ENCODE results near the gene CLDND2. TPM values are rescaled to one million over a fixed set of nuclear protein-coding genes. Genes with fewer than 3 reads are reported as not detected.

Gene CLDND2
- total RNA-seq, 1 donor from 2014 or later = 1.7 TPM

DNA sequence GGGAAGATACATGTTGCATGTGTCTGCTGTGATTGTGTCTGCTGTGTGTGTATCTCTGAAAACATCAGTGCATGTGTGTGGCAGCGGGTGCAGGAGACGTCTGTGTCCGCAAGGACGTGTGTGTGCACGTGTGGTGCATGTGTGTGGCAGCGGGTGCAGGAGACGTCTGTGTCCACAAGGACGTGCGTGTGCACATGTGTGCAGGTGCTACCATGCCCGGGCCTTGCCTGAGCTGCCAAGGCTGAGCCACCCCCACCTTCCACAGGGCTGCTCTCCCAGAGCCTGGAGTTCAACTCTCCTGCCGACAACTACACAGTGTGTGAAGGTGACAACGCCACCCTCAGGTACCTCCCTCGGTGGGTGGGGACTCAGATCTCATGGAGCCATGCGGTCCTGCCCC is 47.0 kb downstream of the CLDND2 start:
- intact Hi-C loops (cut with DNase I) = no loop called here
- no peak for ATAC-seq
- DNase-seq (ENCODE audit: missing footprints) = no peak

DNA sequence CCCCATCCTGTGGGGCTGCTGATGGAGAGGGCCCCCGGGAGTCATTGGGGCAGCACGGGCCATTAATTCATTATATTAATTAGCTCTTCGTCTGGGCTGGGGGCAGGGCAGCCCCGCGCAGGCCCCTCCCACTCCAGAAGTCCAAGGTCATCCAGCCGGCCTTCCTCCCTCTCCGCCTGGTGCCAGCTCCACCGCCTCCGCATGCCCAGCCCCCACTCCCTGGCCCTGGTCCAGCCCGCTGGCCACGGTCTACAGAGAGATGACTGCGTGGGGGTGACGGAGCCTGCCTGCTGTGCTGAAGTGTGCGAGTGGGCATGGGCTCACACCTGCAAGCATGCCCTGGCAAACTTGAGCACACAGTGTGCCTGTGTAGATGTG is 48.5 kb downstream of the CLDND2 start:
- DNase-seq (ENCODE audit: missing footprints) = no peak
- intact Hi-C loops (cut with DNase I) = no loop called here
- ATAC-seq = no peak

DNA sequence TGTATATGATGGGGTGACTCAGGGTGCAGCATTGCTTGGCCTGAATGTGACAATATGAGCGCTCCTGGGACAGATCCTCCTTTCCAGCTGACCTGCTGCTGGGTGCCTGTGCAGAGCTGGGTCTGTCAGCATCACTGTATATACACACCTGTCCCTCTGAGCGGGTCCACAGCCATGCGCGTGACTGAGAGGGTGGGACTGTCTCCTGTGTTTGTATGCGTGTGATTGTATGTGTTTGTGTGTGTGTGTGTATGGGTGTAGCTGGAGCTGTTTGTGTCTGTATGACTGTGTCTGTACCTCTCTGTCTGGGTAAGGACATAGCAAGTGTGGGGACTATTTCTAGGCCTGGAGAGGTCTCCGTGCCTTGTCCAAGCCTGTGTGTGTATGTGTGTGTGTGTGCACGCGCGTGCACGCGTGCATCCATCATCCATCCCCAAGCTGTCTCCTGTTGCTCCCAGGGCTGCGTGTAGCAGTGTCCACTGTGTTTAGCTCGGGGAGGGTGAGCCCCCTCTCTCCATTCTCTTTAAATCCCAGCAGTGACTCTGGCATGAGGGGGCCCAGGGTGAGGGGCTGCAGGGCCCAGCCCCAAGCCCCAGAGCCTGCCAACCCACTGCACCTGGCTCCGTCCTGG is 49.0 kb downstream of the CLDND2 start:
- ATAC-seq (no peak), DNase-seq (ENCODE audit: missing footprints) (no peak)
- intact Hi-C loops (cut with DNase I) = no loop called here

DNA sequence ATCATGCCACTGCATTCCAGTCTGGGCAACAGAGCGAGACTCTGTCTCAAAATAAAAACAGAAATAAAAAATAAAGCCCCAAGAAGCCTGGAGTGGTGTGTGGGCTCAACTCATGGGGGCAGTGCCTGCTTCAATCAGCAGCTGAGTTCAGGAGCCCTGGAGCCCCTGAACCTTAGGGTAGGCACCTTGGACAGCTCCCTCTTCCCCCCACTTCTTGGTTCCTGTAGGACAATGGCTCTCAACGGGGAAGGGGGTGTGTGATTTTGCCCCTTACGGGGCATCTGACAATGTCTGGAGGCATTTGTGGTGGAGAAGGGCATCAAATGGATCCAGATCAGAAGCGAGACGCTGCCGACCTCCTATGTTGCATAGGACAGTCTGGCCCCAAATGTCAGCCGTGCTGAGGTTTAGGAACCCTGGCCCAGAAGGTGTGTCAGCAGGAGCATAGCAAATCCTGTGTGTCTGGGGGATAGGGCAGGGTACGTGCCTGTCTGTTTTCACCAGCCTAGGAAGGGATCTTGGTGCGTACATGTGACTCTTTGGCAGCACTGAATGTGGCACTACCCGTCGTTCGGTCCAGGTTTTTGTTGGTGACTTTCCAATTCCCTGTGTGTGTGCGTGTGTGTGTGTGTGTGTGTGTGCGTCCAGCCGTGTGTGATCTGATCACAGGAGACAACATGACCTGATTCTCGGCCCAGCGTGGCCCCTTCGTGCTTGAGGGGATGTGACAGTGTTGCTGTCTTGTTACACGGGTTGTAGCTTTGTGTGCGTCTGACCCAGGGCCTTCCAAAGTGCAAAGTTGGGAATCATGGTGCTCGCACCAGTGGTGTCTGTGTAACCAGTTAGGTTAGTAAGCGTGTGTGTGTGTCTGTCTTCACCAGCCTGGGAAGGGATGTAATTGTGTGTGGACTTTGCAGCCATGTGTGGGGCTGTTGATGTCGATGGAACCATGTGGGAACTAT is 49.8 kb downstream of the CLDND2 start:
- DNase-seq (ENCODE audit: missing footprints) (no peak), ATAC-seq (no peak)
- intact Hi-C loops (cut with DNase I) = no loop called here

DNA sequence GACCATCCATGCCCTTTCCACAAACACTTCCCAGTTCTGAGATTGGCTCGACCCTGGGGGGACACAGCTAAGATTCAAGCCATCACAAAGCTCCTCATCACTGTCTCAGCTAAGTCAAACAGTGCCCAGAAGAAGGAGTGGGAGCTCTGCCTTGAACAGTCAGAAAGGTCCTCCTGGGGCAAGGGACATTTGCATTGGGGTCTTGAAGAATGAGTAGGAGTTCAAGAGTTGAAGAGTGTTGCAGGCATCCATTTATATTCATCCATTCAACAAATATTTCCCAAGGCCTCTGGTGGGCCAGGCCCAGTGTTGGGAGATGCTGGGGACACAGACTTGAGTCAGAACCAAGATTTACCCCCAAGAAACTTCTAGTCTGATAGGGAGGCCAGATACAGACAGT is 50.8 kb downstream of the CLDND2 start:
- no peak for ATAC-seq
- DNase-seq (ENCODE audit: missing footprints) = no peak
- intact Hi-C loops (cut with DNase I) = no loop called here

DNA sequence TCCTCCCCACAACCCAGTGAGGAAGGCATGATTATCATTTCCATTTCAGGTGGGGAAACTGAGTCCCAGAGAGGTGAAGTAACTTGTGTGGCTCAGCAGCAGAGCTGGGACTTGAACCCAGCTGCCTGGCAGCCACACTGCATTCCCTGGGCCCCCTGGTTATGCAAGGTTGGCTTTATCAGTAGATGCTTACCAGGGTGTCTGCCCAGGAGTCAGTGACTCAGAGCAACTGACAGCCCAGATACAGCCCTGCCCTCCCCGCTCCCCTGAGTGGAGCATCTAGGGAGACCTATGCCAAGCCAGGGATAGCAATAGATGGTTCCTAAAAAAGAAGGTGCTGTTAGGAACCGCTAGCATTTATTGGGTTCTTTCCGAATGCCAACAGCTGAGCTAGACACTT is 51.4 kb downstream of the CLDND2 start:
- ATAC-seq = no peak
- no peak for DNase-seq (ENCODE audit: missing footprints)
- intact Hi-C loops (cut with DNase I) = no loop called here

Other genes with a start within 250 kb of the CLDND2 start
- 2.9 TPM for gene SIGLEC9, start 244.1 kb downstream of the CLDND2 start, total RNA-seq
- 0.87 TPM for gene SIGLEC7, start 226.7 kb downstream of the CLDND2 start, total RNA-seq
- gene CD33, start 143.9 kb downstream of the CLDND2 start, total RNA-seq = 6.5 TPM
- not detected for gene SIGLECL1, start 117.9 kb downstream of the CLDND2 start, total RNA-seq
- gene IGLON5, start 57.4 kb downstream of the CLDND2 start, total RNA-seq = not detected
- 0.51 TPM for gene VSIG10L, start 26.9 kb downstream of the CLDND2 start, total RNA-seq
- gene ETFB, start 2.6 kb downstream of the CLDND2 start, total RNA-seq = 497 TPM
- gene NKG7, start 3.7 kb upstream of the CLDND2 start, total RNA-seq = 3.5 TPM
- gene LIM2, start 19.0 kb upstream of the CLDND2 start, total RNA-seq = not detected
- gene C19orf84, start 21.6 kb upstream of the CLDND2 start, total RNA-seq = not detected
- gene SIGLEC10, start 48.6 kb upstream of the CLDND2 start, total RNA-seq = 1.1 TPM
- gene SIGLEC8, start 89.5 kb upstream of the CLDND2 start, total RNA-seq = 0.08 TPM
- not detected for gene CEACAM18, start 109.5 kb upstream of the CLDND2 start, total RNA-seq
- 0.19 TPM for gene SIGLEC12, start 132.8 kb upstream of the CLDND2 start, total RNA-seq
- gene SIGLEC6, start 162.7 kb upstream of the CLDND2 start, total RNA-seq = 0.24 TPM
- 7.4 TPM for gene ZNF175, start 202.3 kb upstream of the CLDND2 start, total RNA-seq